Activated naive CD4-positive, alpha-beta T cell treated with anti-CD3 and anti-CD28 coated beads, Interleukin-2, amount 50 U/mL, for 72 hours (primary cell): ENCODE measurements around the gene TACSTD2. TPM values are rescaled to one million over a fixed set of nuclear protein-coding genes. Genes with fewer than 3 reads are reported as not detected.
"Not testable (repeated sequence)": the region's sequence is repeated elsewhere in the genome, so short reads cannot be mapped to it uniquely, and the experiment has no call there.

Experiments used
- ATAC-seq, 2 donors: fragments of 150-1000 bp; cut with Tn5 transposase; 2 replicates each; pipeline ENCODE4 v1.10.0; 2021; ENCODE audit warnings: mild to moderate bottlenecking in 2 of 2, moderate library complexity in 2 of 2
- DNase-seq, 2 donors: peaks; one replicate each; pipeline ENCODE4 v3.0.0; 2021 to 2022; ENCODE audit warnings: low spot score in 2 of 2
- H3K27ac Mint-ChIP-seq, 2 donors: one replicate each; pipeline ENCODE4 v1.8.0; 2022; ENCODE audit warnings: mild to moderate bottlenecking in 2 of 2, mixed read lengths in 2 of 2
- H3K36me3 Mint-ChIP-seq, 2 donors: one replicate each; pipeline ENCODE4 v1.8.0; 2022; ENCODE audit warnings: mixed read lengths in 2 of 2
- H3K9me3 Mint-ChIP-seq, 2 donors: one replicate each; pipeline ENCODE4 v1.8.0; 2022; ENCODE audit warnings: mixed read lengths in 2 of 2
- total RNA-seq, 2 donors: library from RNA; stranded (reverse); gene quantifications; one replicate each; pipeline ENCODE4 v1.2.3, GENCODE V29; 2022

TACSTD2 gene
- total RNA-seq, 2 donors from 2014 or later, result 0.14 to 0.16 TPM

- no peak for ATAC-seq
- no peak for DNase-seq
- H3K36me3 Mint-ChIP-seq, result peaks cover 0 to 3% of the 10 kb centered on the region in 2 donors
- peaks cover 4 to 10% of the 10 kb centered on the region in 2 donors for H3K9me3 Mint-ChIP-seq
- no peak overlapping the region for H3K27ac Mint-ChIP-seq
Measured at GRCh38 chr1:58594546-58594945, 17.5 kb upstream of the TACSTD2 start.

- no peak overlapping the region for H3K27ac Mint-ChIP-seq
- peaks cover 0 to 5% of the 10 kb centered on the region in 2 donors for H3K9me3 Mint-ChIP-seq
- no peaks in the 10 kb centered on the region for H3K36me3 Mint-ChIP-seq
- ATAC-seq (no peak), DNase-seq (no peak)
Measured at GRCh38 chr1:58592522-58593134, 15.6 kb upstream of the TACSTD2 start.

GRCh38 chr1:58591806-58592205, 14.8 kb upstream of the TACSTD2 start:
- Mint-ChIP-seq H3K36me3 (no peaks in the 10 kb centered on the region), H3K27ac (no peak overlapping the region), H3K9me3 (peaks cover 0 to 5% of the 10 kb centered on the region in 2 donors)
- ATAC-seq (no peak), DNase-seq (no peak)

DNA sequence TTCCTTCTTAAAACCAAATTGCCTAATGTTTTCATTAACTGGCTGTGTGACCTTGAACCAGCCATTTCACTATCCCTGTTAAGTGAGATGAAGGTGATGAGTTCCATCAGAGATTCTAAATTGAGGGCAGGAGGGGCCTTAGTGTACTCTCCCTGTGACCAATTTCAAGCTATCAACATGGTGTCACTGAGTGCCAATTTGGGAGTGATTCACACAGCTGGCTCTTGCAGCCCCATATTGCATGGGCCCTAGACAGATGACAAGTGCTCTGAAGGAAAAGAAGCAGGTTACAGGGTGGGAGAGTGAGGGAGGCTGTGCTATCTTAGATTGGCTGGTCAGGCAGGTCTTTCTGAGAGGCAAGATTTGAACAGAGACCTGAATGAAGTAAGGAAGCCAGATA, 13.0 kb upstream of the TACSTD2 start:
- no peak overlapping the region for H3K27ac Mint-ChIP-seq
- DNase-seq (no peak), ATAC-seq (no peak)
- H3K36me3 Mint-ChIP-seq, result no peaks in the 10 kb centered on the region
- peaks cover 0 to 5% of the 10 kb centered on the region in 2 donors for H3K9me3 Mint-ChIP-seq

DNA sequence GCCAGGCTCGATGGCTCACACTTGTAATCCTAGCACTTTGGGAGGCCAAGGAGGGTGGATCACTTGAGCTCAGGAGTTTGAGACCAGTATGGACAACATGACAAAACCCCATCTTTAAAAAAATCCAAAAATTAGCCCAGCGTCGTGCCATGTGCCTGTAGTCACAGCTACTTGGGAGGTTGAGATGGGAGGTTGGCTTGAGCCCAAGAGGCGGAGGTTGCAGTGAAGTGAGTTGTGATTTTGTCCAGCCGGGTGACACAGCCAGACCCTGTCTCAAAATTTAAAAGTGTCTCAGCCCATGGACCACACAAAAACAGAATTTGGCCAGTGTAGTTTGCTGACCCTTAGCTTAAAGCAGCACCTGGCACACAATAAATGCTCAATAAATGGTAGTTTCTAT, 11.3 kb upstream of the TACSTD2 start:
- Mint-ChIP-seq H3K27ac (no peak overlapping the region), H3K36me3 (no peaks in the 10 kb centered on the region), H3K9me3 (peaks cover 0 to 2% of the 10 kb centered on the region in 2 donors)
- no peak for ATAC-seq
- no peak for DNase-seq

GRCh38 chr1:58587667-58588066, 10.6 kb upstream of the TACSTD2 start:
- H3K9me3 Mint-ChIP-seq, result no peaks in the 10 kb centered on the region
- ATAC-seq (no peak), DNase-seq (no peak)
- no peaks in the 10 kb centered on the region for H3K36me3 Mint-ChIP-seq
- H3K27ac Mint-ChIP-seq, result no peak overlapping the region

DNA sequence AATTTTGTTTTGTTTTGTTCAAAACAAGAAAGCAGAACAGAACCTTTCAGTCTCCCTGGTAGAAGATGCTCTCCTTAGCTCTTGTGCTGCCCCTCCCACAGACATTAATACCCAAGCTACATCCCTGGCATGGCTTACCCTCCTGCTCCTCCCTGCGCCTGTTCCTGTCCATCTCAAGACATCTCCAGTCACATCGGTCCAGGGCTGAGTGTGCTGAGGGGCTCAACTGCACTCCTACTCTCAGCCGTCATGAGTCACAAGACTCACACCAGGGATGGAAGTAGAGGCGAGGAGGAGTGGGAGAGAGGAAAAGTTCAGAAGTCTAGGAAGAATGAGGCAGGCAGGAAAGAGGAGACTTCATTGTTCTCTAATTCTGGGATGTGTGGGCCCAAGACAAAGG, 9.2 kb upstream of the TACSTD2 start:
- no peak for ATAC-seq
- H3K9me3 Mint-ChIP-seq, result no peaks in the 10 kb centered on the region

DNA sequence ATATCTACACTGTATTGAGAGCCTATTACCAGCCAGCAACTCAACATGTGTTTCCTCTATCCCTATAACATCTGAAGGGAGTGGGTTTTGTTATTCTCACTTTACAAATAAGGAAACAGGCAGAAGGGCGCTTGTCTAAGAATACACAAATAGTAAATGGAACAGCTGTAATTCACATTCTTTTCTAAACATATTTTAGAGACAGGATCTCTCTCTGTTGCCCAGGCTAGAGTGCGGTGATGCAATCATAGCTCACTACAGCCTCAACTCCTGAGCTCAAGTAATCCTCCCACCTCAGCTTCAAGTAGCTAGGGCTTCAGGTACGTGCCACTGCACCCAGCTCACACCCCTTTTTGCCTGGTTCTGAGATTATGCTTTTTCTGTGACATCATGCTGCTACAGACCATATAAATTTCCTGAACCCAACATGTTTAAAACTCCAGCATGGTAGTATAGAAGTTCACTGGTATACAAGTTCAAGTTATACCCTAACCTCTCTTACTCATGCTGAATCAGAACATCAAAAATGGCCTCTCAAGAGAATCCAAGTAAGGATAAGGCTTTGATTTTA, 8.6 kb upstream of the TACSTD2 start:
- DNase-seq (no peak), ATAC-seq (no peak)
- Mint-ChIP-seq H3K27ac (peak overlapping the region in 1 of 2 donors; percentile 61), H3K9me3 (no peaks in the 10 kb centered on the region), H3K36me3 (no peaks in the 10 kb centered on the region)

More for the DNA sequence above, 9.2 kb upstream of the TACSTD2 start:
- Mint-ChIP-seq H3K27ac (no peak overlapping the region), H3K36me3 (no peaks in the 10 kb centered on the region)
- DNase-seq, result no peak

DNA sequence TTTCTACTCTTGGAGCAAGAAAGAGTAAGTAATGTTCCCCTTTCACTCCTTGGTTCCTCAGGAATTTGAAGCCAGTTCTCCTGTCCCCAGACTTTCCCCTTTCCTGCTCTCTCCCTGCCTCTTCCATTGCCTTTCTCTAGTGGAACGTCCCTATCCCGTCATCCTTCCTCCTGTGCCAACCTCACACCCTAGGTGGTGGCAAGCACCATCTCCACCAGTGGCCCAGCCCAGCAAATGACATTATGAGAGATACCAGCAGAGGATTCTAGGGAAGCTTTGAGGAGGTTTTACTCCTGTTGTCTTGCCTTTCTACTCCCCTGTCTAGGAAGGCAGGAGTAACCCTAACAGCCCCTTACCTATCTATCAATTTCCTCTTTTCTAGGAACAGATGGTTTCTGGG, 8.1 kb upstream of the TACSTD2 start:
- Mint-ChIP-seq H3K27ac (peak overlapping the region in 1 of 2 donors; percentile 61), H3K36me3 (no peaks in the 10 kb centered on the region), H3K9me3 (no peaks in the 10 kb centered on the region)
- DNase-seq, result no peak
- no peak for ATAC-seq

- peak overlapping the region in 1 of 2 donors; percentile 61 for H3K27ac Mint-ChIP-seq
- ATAC-seq, result peak; percentile 83 to 89
- no peaks in the 10 kb centered on the region for H3K36me3 Mint-ChIP-seq
- H3K9me3 Mint-ChIP-seq, result no peaks in the 10 kb centered on the region
- no peak for DNase-seq
Measured at GRCh38 chr1:58584082-58584895, 7.2 kb upstream of the TACSTD2 start.

DNA sequence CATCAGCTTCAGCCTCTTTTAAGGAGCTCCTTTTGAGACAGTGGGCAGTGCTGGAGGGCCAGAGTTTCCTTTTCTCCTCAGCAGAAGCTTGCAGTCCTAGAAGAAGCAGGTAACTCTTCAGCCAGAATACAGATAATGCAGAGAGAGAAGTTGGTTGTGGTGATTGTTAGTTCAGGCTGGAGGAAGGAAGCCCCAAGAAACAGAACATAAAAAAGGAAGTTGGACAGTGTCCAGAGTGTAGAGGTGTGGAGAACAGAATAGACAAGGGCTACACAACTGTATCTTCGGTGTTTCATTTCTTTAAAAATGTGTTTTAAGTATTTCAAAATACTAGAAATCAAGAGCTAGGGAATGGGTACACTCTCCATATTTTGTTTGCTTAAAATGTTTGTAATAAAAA, 6.4 kb upstream of the TACSTD2 start:
- Mint-ChIP-seq H3K9me3 (no peaks in the 10 kb centered on the region), H3K27ac (no peak overlapping the region), H3K36me3 (no peaks in the 10 kb centered on the region)
- DNase-seq (no peak), ATAC-seq (no peak)

DNA sequence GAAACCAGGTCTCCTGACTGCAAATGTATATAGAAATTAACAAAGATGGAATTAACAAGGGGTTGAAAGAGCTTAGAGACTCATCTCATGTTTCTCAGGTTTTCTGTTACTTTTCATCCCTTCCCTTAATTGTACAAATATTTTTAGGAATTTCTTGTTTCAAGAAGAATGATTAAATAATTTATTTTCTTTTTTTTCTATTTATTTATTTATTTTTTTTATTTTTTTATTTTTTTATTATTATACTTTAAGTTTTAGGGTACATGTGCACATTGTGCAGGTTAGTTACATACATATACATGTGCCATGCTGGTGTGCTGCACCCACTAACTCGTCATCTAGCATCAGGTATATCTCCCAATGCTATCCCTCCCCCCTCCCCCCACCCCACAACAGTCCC, 5.1 kb upstream of the TACSTD2 start:
- H3K36me3 Mint-ChIP-seq, H3K27ac Mint-ChIP-seq, DNase-seq, ATAC-seq, H3K9me3 Mint-ChIP-seq: not testable (repeated sequence)

- H3K27ac Mint-ChIP-seq, result no peak overlapping the region
- no peaks in the 10 kb centered on the region for H3K9me3 Mint-ChIP-seq
Measured at GRCh38 chr1:58581641-58582040, 4.6 kb upstream of the TACSTD2 start.

GRCh38 chr1:58580186-58580585, 3.1 kb upstream of the TACSTD2 start:
- Mint-ChIP-seq H3K36me3 (peaks cover 5 to 12% of the 10 kb centered on the region in 2 donors), H3K27ac (no peak overlapping the region), H3K9me3 (no peaks in the 10 kb centered on the region)
- ATAC-seq, result no peak
- no peak for DNase-seq

More at GRCh38 chr1:58581641-58582040, 4.6 kb upstream of the TACSTD2 start:
- DNase-seq, result no peak
- peaks cover 0 to 7% of the 10 kb centered on the region in 2 donors for H3K36me3 Mint-ChIP-seq
- ATAC-seq, result no peak

- no peaks in the 10 kb centered on the region for H3K9me3 Mint-ChIP-seq
- no peak for ATAC-seq
- no peak for DNase-seq
- H3K27ac Mint-ChIP-seq, result peak overlapping the region in 1 of 2 donors; percentile 47
- peaks cover 5 to 12% of the 10 kb centered on the region in 2 donors for H3K36me3 Mint-ChIP-seq
Measured at GRCh38 chr1:58577654-58578030, 590 bp upstream of the TACSTD2 start.

GRCh38 chr1:58576325-58576726, 726 bp downstream of the TACSTD2 start:
- Mint-ChIP-seq H3K36me3 (peaks cover 5 to 12% of the 10 kb centered on the region in 2 donors), H3K9me3 (no peaks in the 10 kb centered on the region), H3K27ac (no peak overlapping the region)
- ATAC-seq (peak in 1 of 2 donors; percentile 19), DNase-seq (peak in 1 of 2 donors; percentile 26)

GRCh38 chr1:58575551-58576324, 1.3 kb downstream of the TACSTD2 start:
- DNase-seq, result no peak
- ATAC-seq, result no peak
- H3K27ac Mint-ChIP-seq, result no peak overlapping the region
- no peaks in the 10 kb centered on the region for H3K9me3 Mint-ChIP-seq
- peaks cover 5 to 12% of the 10 kb centered on the region in 2 donors for H3K36me3 Mint-ChIP-seq
